Erythroblast (primary cell): Measurements from ENCODE around the gene MOCS3.

ENCODE experiments used
- GATA1 ChIP-seq: IDR thresholded peaks from 2 replicates; pipeline ENCODE4 v1.6.1; 2011; ENCODE audit warnings: low read depth, mild to moderate bottlenecking, control low read depth, low read length, moderate library complexity
- POLR2A ChIP-seq: IDR thresholded peaks from 2 replicates; pipeline ENCODE4 v1.6.1; 2011; ENCODE audit warnings: mild to moderate bottlenecking, low read length

- TF ChIP-seq POLR2A (no peak), GATA1 (no peak)
These were observed 17.2 kb downstream of the MOCS3 start for GRCh38 chr20:50975701-50976330.
